HEK293 (cell line): ENCODE results near the gene STK39.

ENCODE experiments used
- CTCF ChIA-PET: fragments of 350-600 bp; formaldehyde crosslinking; extraction: SDS; loops from one replicate; lab custom pipeline; 2021; ENCODE audit warnings: antibody characterized with exemption; lab: Yijun Ruan, JAX
- POLR2A ChIA-PET: fragments of 300-600 bp; formaldehyde crosslinking; extraction: SDS; loops from one replicate; lab custom pipeline; 2020; ENCODE audit warnings: antibody characterized with exemption, inconsistent platforms; lab: Yijun Ruan, JAX
- H3K27ac ChIP-seq: fragments of 200-500 bp; sonication (Bioruptor generic); 2 replicates; pipeline ENCODE4 v1.5.1; 2014; ENCODE audit warnings: low read depth, low read length, control low read depth, inconsistent platforms; ENCODE audit errors: extremely low read depth
- H3K36me3 ChIP-seq, 2 experiments: fragments of 200-500 bp in 1 of 2; sonication (Bioruptor generic) in 1 of 2; 1 replicate in 1 of 2; 2 replicates in 1 of 2; pipeline ENCODE4 v1.5.1; 2014 to 2017; ENCODE audit warnings: inconsistent platforms in 2 of 2, low read length in 2 of 2; ENCODE audit not compliant: control insufficient read depth in 2 of 2, insufficient read depth in 1 of 2
- H3K4me1 ChIP-seq: fragments of 200-500 bp; sonication (Bioruptor generic); 2 replicates; pipeline ENCODE4 v1.5.1; 2014; ENCODE audit warnings: mild to moderate bottlenecking, low read length, inconsistent platforms; ENCODE audit not compliant: control insufficient read depth, insufficient read depth
- H3K4me3 ChIP-seq: 2 replicates; pipeline ENCODE4 v1.5.1; 2011; ENCODE audit warnings: low read depth, mild to moderate bottlenecking, control low read depth, low read length, moderate library complexity
- H3K9me3 ChIP-seq: fragments of 200-500 bp; sonication (Bioruptor generic); 2 replicates; pipeline ENCODE4 v1.5.1; 2014; ENCODE audit warnings: low read depth, low read length, inconsistent platforms; ENCODE audit not compliant: control insufficient read depth, insufficient read depth
- BCL11A ChIP-seq: fragments of 450-650 bp; formaldehyde crosslinking; IDR thresholded peaks from 2 replicates; pipeline ENCODE4 v1.5.1; 2016; ENCODE audit warnings: low read depth, missing biosample characterization, missing genetic modification characterization
- FEZF1 ChIP-seq: fragments of 450-650 bp; formaldehyde crosslinking; IDR thresholded peaks from 2 replicates; pipeline ENCODE4 v1.5.1; 2016; ENCODE audit warnings: missing biosample characterization, missing genetic modification characterization
- HOXC10 ChIP-seq: sonication (generic); formaldehyde crosslinking; IDR thresholded peaks from 2 replicates; pipeline ENCODE4 v1.8.1; 2023; ENCODE audit warnings: mild to moderate bottlenecking, missing genetic modification reagents
- REPIN1 ChIP-seq: fragments of 450-650 bp; formaldehyde crosslinking; IDR thresholded peaks from 2 replicates; pipeline ENCODE4 v1.5.1; 2017; ENCODE audit warnings: missing biosample characterization, missing genetic modification characterization, low read depth
- REST ChIP-seq: fragments of 450-650 bp; formaldehyde crosslinking; IDR thresholded peaks from 2 replicates; pipeline ENCODE4 v1.5.1; 2016; ENCODE audit warnings: missing biosample characterization, missing genetic modification characterization
- SP2 ChIP-seq: fragments of 450-650 bp; formaldehyde crosslinking; IDR thresholded peaks from 2 replicates; pipeline ENCODE4 v1.5.1; 2016; ENCODE audit warnings: missing biosample characterization, missing genetic modification characterization
- ZBTB1 ChIP-seq: fragments of 450-650 bp; formaldehyde crosslinking; IDR thresholded peaks from 2 replicates; pipeline ENCODE4 v1.5.1; 2016; ENCODE audit warnings: missing biosample characterization, missing genetic modification characterization
- ZNF112 ChIP-seq: fragments of 450-650 bp; formaldehyde crosslinking; IDR thresholded peaks from 2 replicates; pipeline ENCODE4 v1.5.0; 2017; ENCODE audit warnings: missing biosample characterization, missing genetic modification characterization
- ZNF133 ChIP-seq: fragments of 450-650 bp; formaldehyde crosslinking; IDR thresholded peaks from 2 replicates; pipeline ENCODE4 v1.5.1; 2016; ENCODE audit warnings: missing biosample characterization, missing genetic modification characterization
- ZNF157 ChIP-seq: fragments of 450-650 bp; formaldehyde crosslinking; IDR thresholded peaks from 2 replicates; pipeline ENCODE4 v1.5.1; 2016; ENCODE audit warnings: missing biosample characterization, missing genetic modification characterization
- ZNF175 ChIP-seq: fragments of 450-650 bp; formaldehyde crosslinking; IDR thresholded peaks from 2 replicates; pipeline ENCODE4 v1.5.1; 2016; ENCODE audit warnings: missing biosample characterization, missing genetic modification characterization
- ZNF221 ChIP-seq: fragments of 450-650 bp; formaldehyde crosslinking; IDR thresholded peaks from 2 replicates; pipeline ENCODE4 v1.5.1; 2017; ENCODE audit warnings: missing biosample characterization, missing genetic modification characterization, borderline replicate concordance
- ZNF24 ChIP-seq: fragments of 450-650 bp; formaldehyde crosslinking; IDR thresholded peaks from 2 replicates; pipeline ENCODE4 v1.5.1; 2016; ENCODE audit warnings: missing biosample characterization, missing genetic modification characterization
- ZNF391 ChIP-seq: fragments of 450-650 bp; formaldehyde crosslinking; IDR thresholded peaks from 2 replicates; pipeline ENCODE4 v1.5.1; 2016; ENCODE audit warnings: low read depth, missing biosample characterization, missing genetic modification characterization, borderline replicate concordance
- ZNF529 ChIP-seq: fragments of 450-650 bp; formaldehyde crosslinking; IDR thresholded peaks from 2 replicates; pipeline ENCODE4 v1.5.1; 2017; ENCODE audit warnings: missing genetic modification characterization, missing biosample characterization; ENCODE audit not compliant: insufficient replicate concordance
- ZNF544 ChIP-seq: fragments of 450-650 bp; formaldehyde crosslinking; IDR thresholded peaks from 2 replicates; pipeline ENCODE4 v1.5.0; 2017; ENCODE audit warnings: missing biosample characterization, missing genetic modification characterization
- ZNF549 ChIP-seq: fragments of 450-650 bp; IDR thresholded peaks from 2 replicates; pipeline ENCODE4 v1.5.1; 2018; ENCODE audit warnings: missing biosample characterization, missing genetic modification characterization, mild to moderate bottlenecking, inconsistent platforms, moderate library complexity
- ZNF600 ChIP-seq: fragments of 450-650 bp; formaldehyde crosslinking; IDR thresholded peaks from 2 replicates; pipeline ENCODE4 v1.5.1; 2016; ENCODE audit warnings: missing biosample characterization, missing genetic modification characterization
- ZNF843 ChIP-seq: fragments of 450-650 bp; formaldehyde crosslinking; IDR thresholded peaks from 2 replicates; pipeline ENCODE4 v1.5.1; 2016; ENCODE audit warnings: missing biosample characterization, missing genetic modification characterization
- TF ChIP-seq, protein P1 (sequence below): fragments of 450-650 bp; formaldehyde crosslinking; IDR thresholded peaks from 2 replicates; pipeline ENCODE4 v1.5.1; 2016; ENCODE audit warnings: missing biosample characterization, missing genetic modification characterization, borderline replicate concordance
- TF ChIP-seq, protein P2 (sequence below): fragments of 450-650 bp; formaldehyde crosslinking; IDR thresholded peaks from 2 replicates; pipeline ENCODE4 v1.5.1; 2016; ENCODE audit warnings: missing biosample characterization, missing genetic modification characterization

The STK39 gene

DNA sequence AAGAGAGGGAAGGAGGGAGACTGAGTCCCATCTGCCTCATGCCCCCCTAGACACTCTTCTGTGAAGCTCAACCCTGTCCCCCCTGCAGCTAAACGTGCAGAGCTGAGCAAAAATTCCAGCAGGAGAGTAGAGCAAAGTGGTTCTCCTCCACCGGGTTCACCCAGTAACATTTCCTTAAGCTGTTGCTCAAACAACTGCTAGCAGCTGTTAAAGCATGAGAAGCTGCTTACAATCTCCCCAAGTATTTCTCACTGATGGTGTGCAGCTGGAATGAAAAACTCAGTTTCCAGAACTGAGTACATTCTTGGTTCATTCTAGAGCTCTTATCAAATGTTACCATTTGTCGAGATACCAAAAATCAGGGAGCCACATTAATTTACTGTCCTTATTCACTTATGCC, 92.3 kb downstream of the STK39 start (continued):
- TF ChIP-seq, protein P1, sequence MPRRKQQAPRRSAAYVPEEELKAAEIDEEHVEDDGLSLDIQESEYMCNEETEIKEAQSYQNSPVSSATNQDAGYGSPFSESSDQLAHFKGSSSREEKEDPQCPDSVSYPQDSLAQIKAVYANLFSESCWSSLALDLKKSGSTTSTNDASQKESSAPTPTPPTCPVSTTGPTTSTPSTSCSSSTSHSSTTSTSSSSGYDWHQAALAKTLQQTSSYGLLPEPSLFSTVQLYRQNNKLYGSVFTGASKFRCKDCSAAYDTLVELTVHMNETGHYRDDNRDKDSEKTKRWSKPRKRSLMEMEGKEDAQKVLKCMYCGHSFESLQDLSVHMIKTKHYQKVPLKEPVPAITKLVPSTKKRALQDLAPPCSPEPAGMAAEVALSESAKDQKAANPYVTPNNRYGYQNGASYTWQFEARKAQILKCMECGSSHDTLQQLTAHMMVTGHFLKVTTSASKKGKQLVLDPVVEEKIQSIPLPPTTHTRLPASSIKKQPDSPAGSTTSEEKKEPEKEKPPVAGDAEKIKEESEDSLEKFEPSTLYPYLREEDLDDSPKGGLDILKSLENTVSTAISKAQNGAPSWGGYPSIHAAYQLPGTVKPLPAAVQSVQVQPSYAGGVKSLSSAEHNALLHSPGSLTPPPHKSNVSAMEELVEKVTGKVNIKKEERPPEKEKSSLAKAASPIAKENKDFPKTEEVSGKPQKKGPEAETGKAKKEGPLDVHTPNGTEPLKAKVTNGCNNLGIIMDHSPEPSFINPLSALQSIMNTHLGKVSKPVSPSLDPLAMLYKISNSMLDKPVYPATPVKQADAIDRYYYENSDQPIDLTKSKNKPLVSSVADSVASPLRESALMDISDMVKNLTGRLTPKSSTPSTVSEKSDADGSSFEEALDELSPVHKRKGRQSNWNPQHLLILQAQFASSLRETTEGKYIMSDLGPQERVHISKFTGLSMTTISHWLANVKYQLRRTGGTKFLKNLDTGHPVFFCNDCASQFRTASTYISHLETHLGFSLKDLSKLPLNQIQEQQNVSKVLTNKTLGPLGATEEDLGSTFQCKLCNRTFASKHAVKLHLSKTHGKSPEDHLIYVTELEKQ: no peak

DNA sequence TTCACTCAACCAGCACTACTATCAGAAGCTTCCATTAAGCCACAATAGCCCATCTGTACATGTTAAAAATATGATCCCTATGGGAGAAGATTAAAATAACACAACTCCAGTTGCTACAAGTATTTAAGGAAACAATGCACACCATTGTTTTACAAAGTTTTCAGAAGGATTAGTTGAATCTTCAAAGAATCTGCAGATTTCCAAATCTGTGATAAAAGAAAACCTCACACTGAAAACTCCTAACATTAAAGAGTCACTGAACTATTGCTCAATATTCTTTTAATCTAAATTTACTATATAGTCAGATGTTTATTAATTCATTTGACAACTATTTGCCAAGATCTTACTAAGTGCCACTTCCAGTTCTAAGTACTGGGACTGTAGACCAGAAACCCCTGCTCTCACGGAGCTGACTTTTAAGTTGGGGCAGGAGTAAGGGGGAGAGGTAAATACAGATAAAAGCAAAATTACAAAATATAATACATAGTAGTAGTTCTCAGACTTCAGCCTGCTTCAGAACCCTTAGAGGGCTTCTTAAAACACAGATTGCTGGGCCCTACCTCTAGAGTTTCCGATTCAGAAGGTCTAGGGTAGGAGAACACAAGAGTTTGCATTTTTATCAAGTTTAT, 94.4 kb downstream of the STK39 start:
- TF ChIP-seq BCL11A (tag by site-specific recombination): no peak
- TF ChIP-seq ZNF221 (tag by site-specific recombination): no peak
- no peak for TF ChIP-seq ZNF391
- no peak for TF ChIP-seq ZNF112 (tag by site-specific recombination)
- no peak for TF ChIP-seq HOXC10
- TF ChIP-seq ZBTB1 (tag by site-specific recombination): no peak
- TF ChIP-seq ZNF157 (tag by site-specific recombination): no peak
- no peak for TF ChIP-seq ZNF133 (tag by site-specific recombination)
- TF ChIP-seq ZNF529 (tag by site-specific recombination): no peak
- TF ChIP-seq, protein P2, sequence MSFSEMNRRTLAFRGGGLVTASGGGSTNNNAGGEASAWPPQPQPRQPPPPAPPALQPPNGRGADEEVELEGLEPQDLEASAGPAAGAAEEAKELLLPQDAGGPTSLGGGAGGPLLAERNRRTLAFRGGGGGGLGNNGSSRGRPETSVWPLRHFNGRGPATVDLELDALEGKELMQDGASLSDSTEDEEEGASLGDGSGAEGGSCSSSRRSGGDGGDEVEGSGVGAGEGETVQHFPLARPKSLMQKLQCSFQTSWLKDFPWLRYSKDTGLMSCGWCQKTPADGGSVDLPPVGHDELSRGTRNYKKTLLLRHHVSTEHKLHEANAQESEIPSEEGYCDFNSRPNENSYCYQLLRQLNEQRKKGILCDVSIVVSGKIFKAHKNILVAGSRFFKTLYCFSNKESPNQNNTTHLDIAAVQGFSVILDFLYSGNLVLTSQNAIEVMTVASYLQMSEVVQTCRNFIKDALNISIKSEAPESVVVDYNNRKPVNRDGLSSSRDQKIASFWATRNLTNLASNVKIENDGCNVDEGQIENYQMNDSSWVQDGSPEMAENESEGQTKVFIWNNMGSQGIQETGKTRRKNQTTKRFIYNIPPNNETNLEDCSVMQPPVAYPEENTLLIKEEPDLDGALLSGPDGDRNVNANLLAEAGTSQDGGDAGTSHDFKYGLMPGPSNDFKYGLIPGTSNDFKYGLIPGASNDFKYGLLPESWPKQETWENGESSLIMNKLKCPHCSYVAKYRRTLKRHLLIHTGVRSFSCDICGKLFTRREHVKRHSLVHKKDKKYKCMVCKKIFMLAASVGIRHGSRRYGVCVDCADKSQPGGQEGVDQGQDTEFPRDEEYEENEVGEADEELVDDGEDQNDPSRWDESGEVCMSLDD: no peak
- no peak for TF ChIP-seq SP2
- no peak for TF ChIP-seq ZNF843
- no peak for TF ChIP-seq ZNF600
- TF ChIP-seq ZNF549: no peak
- TF ChIP-seq ZNF544 (tag by site-specific recombination): no peak
- TF ChIP-seq FEZF1: no peak
- no peak for TF ChIP-seq ZNF175 (tag by site-specific recombination)
- TF ChIP-seq REST: no peak
- TF ChIP-seq REPIN1 (tag by site-specific recombination): no peak
- no peak for TF ChIP-seq ZNF24 (tag by site-specific recombination)
- Histone ChIP-seq H3K4me3 (no peak overlapping the region), H3K36me3 (peaks cover 0 to 3% of the 10 kb centered on the region in 2 experiments; a peak in 1 of 3 replicates), H3K9me3 (no peaks in the 10 kb centered on the region), H3K27ac (no peak overlapping the region), H3K4me1 (0 out of 2 replicates have a peak, but pooled peaks cover 2% of the 10 kb centered on the region)
- ChIA-PET POLR2A (no interaction called here), CTCF (no interaction called here)
